ENCODE measurements around the gene SMARCA4.
A peak's percentile ranks its signal among the peaks of the same experiment; 100 is the strongest.
"Not testable (repeated sequence)": the region's sequence is repeated elsewhere in the genome, so short reads cannot be mapped to it uniquely, and the experiment has no call there.

SMARCA4 gene

DNA sequence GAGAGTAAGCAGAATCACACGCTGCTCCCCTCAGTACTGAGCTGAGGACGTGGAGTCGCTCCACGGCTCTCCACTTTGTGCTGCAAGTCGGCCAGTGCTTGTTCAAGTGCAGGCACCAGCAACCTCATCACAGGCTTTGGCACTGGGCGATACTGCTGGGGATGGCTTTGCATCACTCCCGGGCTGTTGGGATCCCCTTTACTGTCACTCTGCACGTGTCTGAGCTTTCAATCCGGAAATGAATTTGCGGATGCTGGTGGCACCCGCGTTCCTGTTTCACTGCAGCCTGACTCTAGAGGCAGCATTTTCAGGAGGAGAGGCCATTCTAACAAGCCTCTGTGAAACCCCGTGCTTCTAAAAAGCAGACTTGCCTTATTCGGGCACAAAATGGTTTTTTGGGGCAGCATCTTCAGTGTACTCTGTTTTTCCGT is 19.1 kb downstream of the SMARCA4 start:
- DNase-seq = no peak

- peak; percentile 32 for DNase-seq
Observed at GRCh38 chr19:10981252-10981895, 20.5 kb downstream of the SMARCA4 start.

GRCh38 chr19:10983026-10983425 is 22.2 kb downstream of the SMARCA4 start:
- DNase-seq = no peak

GRCh38 chr19:10984166-10984735 is 23.4 kb downstream of the SMARCA4 start:
- DNase-seq = no peak

- no peak for DNase-seq
Observed at GRCh38 chr19:10985502-10985901, 24.7 kb downstream of the SMARCA4 start.

DNA sequence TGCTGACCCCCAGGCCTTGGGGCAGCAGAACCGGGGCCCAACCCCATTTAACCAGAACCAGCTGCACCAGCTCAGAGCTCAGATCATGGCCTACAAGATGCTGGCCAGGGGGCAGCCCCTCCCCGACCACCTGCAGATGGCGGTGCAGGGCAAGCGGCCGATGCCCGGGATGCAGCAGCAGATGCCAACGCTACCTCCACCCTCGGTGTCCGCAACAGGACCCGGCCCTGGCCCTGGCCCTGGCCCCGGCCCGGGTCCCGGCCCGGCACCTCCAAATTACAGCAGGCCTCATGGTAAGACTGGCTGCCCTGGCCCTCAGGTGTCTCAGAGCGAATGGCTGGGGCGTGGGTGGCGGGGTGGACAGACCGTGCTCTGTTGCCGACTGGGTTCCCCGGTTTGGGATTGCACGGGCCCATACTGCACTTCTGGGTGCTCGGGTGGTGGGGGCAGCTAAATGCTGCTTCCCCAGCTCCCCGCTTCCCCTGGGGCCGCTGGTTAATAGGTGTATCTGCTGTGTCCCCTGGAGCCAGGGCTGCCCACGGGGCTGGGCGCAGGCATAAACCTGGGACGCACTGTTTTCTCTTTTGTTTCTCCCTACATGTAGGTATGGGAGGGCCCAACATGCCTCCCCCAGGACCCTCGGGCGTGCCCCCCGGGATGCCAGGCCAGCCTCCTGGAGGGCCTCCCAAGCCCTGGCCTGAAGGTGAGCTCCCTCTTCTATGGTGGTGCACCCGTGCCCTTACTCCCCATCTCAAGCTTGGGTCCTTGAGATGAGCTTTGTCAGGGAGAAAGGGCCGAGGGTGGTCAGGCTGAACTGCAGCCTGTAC is 25.7 kb downstream of the SMARCA4 start:
- DNase-seq = no peak

DNA sequence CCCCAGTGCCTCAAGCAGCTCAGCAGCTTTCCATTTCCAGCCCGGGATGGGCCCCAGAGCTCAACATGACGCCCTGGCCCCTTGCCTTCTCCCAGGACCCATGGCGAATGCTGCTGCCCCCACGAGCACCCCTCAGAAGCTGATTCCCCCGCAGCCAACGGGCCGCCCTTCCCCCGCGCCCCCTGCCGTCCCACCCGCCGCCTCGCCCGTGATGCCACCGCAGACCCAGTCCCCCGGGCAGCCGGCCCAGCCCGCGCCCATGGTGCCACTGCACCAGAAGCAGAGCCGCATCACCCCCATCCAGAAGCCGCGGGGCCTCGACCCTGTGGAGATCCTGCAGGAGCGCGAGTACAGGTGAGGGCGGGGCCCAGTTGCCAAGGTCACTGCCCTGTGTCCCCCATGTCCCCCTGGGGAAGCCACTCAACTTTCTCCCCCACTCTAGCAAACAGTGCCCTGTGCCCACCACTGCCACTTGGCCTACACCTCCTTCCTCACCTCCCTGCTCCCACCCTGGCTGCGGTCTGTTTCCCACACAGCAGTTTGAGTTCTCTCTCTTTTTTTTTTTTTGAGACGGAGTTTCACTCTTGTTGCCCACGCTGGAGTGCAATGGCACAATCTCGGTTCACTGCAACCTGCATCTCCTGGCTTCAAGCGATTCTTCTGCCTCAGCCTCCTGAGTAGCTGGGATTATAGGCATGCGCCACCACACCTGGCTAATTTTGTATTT is 26.9 kb downstream of the SMARCA4 start:
- no peak for DNase-seq

DNA sequence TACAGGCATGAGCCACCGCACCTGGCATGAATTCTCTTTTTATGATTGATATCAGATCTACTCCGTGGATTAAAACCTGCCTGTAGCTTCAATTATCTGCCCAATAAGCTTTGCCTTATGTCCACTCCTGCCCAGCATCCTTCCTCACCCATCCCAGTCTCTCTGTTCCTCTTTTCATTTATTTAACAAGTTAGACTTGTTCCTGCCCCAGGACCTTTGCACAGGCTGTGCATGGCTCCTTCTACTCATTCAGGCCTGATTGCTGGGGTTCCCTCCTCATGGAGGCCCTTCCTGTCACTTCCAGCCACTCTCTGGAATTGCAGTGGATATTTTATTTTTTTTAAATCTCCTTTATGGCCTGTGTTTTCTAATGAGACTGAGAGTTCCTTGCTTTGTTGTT is 27.6 kb downstream of the SMARCA4 start:
- no peak for DNase-seq

- no peak for DNase-seq
Observed at GRCh38 chr19:10988921-10989320, 28.1 kb downstream of the SMARCA4 start.

- DNase-seq = no peak
Observed at GRCh38 chr19:10991076-10991475, 30.2 kb downstream of the SMARCA4 start.

DNA sequence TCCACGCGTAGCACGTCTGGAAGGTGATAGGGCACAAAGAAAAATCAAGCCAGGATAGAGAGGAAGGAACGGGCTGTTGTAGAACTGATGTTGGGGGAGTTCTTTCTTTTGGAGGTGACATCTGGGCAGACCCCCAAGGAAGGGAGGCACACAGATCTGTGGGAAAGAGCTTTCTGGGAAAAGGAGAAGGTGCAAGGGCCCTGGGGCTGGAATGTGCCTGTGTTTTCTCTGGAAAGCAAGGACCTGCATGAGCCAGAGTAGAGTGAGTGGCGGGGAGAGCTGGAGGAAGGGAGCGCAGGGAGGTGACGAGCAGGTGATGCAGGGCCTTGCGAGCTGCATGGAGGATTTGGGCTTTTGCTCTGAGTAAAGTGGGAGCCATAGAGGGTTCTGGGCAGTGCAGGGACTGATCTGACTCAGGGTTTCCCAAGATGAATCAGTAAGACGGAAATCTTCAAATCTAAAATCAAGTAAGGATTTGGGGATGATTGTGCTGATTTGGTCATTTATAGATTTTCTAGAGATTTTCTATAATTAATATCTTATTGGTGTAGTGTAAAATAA is 30.8 kb downstream of the SMARCA4 start:
- DNase-seq = no peak

- not testable (repeated sequence) for DNase-seq
Observed at GRCh38 chr19:10992174-10992573, 31.3 kb downstream of the SMARCA4 start.

- no peak for DNase-seq
Observed at GRCh38 chr19:10995926-10996600, 35.2 kb downstream of the SMARCA4 start.

DNA sequence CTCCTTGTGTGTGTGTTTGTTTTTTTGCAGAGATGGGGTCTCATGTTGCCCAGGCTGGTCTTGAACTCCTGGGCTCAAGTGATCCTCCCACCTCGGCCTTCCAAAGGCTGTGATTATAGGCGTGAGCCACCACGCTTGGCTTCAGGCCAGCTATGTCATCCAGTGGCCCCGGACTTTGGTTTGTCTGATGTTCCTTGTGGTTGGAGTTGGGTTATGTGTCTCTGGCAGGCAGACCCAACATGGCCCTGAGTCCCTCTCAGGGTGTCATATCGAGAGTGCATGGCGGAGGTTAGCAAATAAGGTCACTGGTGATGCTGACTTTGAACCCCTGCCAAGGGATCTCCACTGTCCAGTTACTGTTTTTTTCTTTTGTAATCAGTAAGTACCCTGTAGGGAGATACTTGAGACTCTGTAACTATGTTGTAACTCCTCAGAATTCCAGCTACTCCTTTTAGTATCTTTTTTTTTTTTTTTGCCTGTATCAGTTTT is 37.3 kb downstream of the SMARCA4 start:
- no peak for DNase-seq

DNA sequence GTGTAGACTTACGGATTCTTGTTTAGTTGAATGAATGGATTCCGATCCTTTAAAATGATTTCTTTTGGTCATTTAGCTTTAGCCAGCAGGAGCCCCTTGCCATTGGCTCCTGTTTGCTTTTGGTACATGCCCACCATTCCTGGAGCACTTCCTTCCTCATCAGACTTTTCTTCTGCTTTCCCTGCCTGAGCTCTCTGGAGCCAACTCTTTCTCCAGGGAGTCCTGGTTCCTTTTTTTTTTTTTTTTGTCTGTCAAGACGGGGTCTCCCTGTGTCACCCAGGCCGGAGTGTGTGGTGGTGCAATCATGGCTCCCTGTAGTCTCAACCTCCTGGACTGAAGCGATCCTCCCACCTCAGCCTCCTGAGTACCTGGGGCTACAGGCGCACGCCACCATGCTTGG is 37.8 kb downstream of the SMARCA4 start:
- no peak for DNase-seq

- DNase-seq = no peak
Observed at GRCh38 chr19:11005521-11005920, 44.7 kb downstream of the SMARCA4 start.

- DNase-seq = no peak
Observed at GRCh38 chr19:11007385-11007784, 46.6 kb downstream of the SMARCA4 start.

GRCh38 chr19:11007962-11008532 is 47.2 kb downstream of the SMARCA4 start:
- no peak for DNase-seq

- DNase-seq = no peak
Observed at GRCh38 chr19:11010041-11010440, 49.2 kb downstream of the SMARCA4 start.

- DNase-seq = no peak
Observed at GRCh38 chr19:11012507-11012906, 51.7 kb downstream of the SMARCA4 start.

GRCh38 chr19:11013771-11014170 is 52.9 kb downstream of the SMARCA4 start:
- no peak for DNase-seq

All from fibroblast of skin of back (primary cell).